ENCODE measurements around the gene CNTNAP2.

DNA sequence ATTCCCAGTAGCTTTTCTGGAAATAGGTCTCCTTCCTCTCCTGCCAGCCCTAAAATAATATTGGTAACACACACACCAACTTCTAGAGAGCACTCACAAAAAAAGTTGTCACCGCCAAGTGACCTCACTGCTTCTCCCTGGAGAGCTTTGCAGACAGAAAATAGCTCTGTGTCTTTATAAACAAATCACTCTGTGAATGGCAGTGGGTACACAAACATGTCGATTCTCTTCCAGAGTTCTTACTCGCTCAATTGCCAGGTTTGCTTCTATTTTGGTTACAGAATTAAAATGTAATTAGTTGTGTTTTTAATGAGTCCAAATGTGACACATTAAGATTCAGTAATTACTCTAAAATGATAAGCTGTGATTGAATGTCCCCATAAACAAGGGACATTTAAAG is 1824.8 kb downstream of the CNTNAP2 start:
- TF ChIP-seq, protein P1, sequence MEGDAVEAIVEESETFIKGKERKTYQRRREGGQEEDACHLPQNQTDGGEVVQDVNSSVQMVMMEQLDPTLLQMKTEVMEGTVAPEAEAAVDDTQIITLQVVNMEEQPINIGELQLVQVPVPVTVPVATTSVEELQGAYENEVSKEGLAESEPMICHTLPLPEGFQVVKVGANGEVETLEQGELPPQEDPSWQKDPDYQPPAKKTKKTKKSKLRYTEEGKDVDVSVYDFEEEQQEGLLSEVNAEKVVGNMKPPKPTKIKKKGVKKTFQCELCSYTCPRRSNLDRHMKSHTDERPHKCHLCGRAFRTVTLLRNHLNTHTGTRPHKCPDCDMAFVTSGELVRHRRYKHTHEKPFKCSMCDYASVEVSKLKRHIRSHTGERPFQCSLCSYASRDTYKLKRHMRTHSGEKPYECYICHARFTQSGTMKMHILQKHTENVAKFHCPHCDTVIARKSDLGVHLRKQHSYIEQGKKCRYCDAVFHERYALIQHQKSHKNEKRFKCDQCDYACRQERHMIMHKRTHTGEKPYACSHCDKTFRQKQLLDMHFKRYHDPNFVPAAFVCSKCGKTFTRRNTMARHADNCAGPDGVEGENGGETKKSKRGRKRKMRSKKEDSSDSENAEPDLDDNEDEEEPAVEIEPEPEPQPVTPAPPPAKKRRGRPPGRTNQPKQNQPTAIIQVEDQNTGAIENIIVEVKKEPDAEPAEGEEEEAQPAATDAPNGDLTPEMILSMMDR (IDR thresholded peaks at IDR 0.05), result no peak
- TF ChIP-seq POLR2A (IDR thresholded peaks at IDR 0.05), result no peak

Measured in testis (tissue), 2 donors.